Measurements from ENCODE around the gene FCF1. TPM values are rescaled to one million over a fixed set of nuclear protein-coding genes. Genes with fewer than 3 reads are reported as not detected.

The FCF1 gene
- total and polyA plus RNA-seq, 9 of the 15 experiments (the other 6 are each of a cell fraction or from before 2014, with no cell fraction given), result 6.8 to 91.9 (median 40.0) TPM

GRCh38 chr14:74723134-74723533, 10.2 kb downstream of the FCF1 start:
- Histone ChIP-seq H4K20me1 (replicated peaks; ENCODE audit: control insufficient read depth, insufficient read depth, low read length) (no peaks in the 10 kb centered on the region), H3K4me1 (replicated peaks in 1 of 2; ENCODE audit: control insufficient read depth in 2 of 2, insufficient read depth in 2 of 2, low read length in 2 of 2) (no peaks in the 10 kb centered on the region), H3K36me3 (ENCODE audit: control insufficient read depth, insufficient read depth, low read length) (peaks cover 15% of the 10 kb centered on the region; the same call in 1 of the 3 replicates), H3K9me1 (ENCODE audit: control insufficient read depth, insufficient read depth, low read length) (no peaks in the 10 kb centered on the region), H3K79me2 (ENCODE audit: control insufficient read depth, insufficient read depth, low read length) (no peaks in the 10 kb centered on the region), H3K4me2 (ENCODE audit: insufficient read depth, low read length) (no peak overlapping the region), H2AFZ (ENCODE audit: low read depth, low read length) (no peak overlapping the region), H3K4me3 (no peak overlapping the region), H3K27me3 (ENCODE audit: control insufficient read depth in 2 of 2, insufficient read depth in 2 of 2, low read length in 2 of 2) (no peaks in the 10 kb centered on the region), H3K9ac (ENCODE audit: insufficient read depth in 1 of 2, low read depth in 2 of 2, low read length in 2 of 2) (no peak overlapping the region), H3K27ac (ENCODE audit: extremely low read depth, low read depth, low read length) (no peak overlapping the region), H3K9me3 (replicated peaks; ENCODE audit: control insufficient read depth, insufficient read depth, low read depth, low read length) (no peaks in the 10 kb centered on the region)
- DNase-seq (ENCODE audit: extremely low read depth in 1 of 4, low spot score in 3 of 4), result no peak
- no peak for FAIRE-seq
- in situ Hi-C loops (cut with MboI), result no loop called here
- no TSS peak for BruUV-seq (replicated peaks)
- WGBS (ENCODE audit: insufficient coverage, low coverage, missing lambda C conversion rate), result 81% methylated on average over 3 of the region's 3 CpGs
- ATAC-seq, result no peak
- intact Hi-C loops (cut with micrococcal nuclease), result no loop called here
- ChIA-PET CTCF (ENCODE audit: low intra/inter-chr PET ratio) (no interaction called here), POLR2A (no interaction called here)
- TF ChIP-seq WHSC1 (IDR thresholded peaks at IDR 0.05; ENCODE audit: low read length), result no peak
- no peak for TF ChIP-seq PHF21A (IDR thresholded peaks at IDR 0.05; ENCODE audit: borderline replicate concordance, low read depth)
- no peak for TF ChIP-seq RNF219 (CRISPR knock-in tag; IDR thresholded peaks at IDR 0.05)
- no peak for TF ChIP-seq ATF4 (CRISPR knock-in tag; IDR thresholded peaks at IDR 0.05)
- no peak for TF ChIP-seq SIN3A (IDR thresholded peaks at IDR 0.05; ENCODE audit: borderline replicate concordance in 2 of 2, control insufficient read depth in 1 of 2, low read depth in 2 of 2, low read length in 2 of 2)
- TF ChIP-seq BCL6 (CRISPR knock-in tag; IDR thresholded peaks at IDR 0.05), result no peak
- no peak for TF ChIP-seq PCBP1 (IDR thresholded peaks at IDR 0.05; ENCODE audit: low read depth, low read length, poor library complexity, severe bottlenecking)
- TF ChIP-seq MYC (IDR thresholded peaks at IDR 0.05; ENCODE audit: low read depth, low read length), result no peak
- no peak for TF ChIP-seq MYC (CRISPR knock-in tag; IDR thresholded peaks at IDR 0.05; ENCODE audit: borderline replicate concordance, low read depth)
- TF ChIP-seq, protein P1, sequence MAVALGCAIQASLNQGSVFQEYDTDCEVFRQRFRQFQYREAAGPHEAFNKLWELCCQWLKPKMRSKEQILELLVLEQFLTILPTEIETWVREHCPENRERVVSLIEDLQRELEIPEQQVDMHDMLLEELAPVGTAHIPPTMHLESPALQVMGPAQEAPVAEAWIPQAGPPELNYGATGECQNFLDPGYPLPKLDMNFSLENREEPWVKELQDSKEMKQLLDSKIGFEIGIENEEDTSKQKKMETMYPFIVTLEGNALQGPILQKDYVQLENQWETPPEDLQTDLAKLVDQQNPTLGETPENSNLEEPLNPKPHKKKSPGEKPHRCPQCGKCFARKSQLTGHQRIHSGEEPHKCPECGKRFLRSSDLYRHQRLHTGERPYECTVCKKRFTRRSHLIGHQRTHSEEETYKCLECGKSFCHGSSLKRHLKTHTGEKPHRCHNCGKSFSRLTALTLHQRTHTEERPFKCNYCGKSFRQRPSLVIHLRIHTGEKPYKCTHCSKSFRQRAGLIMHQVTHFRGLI (CRISPR knock-in tag; IDR thresholded peaks at IDR 0.05), result no peak
- TF ChIP-seq ZNF174 (CRISPR knock-in tag; IDR thresholded peaks at IDR 0.05), result no peak
- TF ChIP-seq ZNF121 (CRISPR knock-in tag; conservative IDR thresholded peaks at IDR 0.05), result no peak
- no peak for TF ChIP-seq CUX1 (CRISPR knock-in tag; IDR thresholded peaks at IDR 0.05)
- no peak for TF ChIP-seq SREBF2 (CRISPR knock-in tag; IDR thresholded peaks at IDR 0.05)
